ENCODE measurements around the gene TIMM44.
A peak's percentile ranks its signal among the peaks of the same experiment; 100 is the strongest.
"Not testable (repeated sequence)": the region's sequence is repeated elsewhere in the genome, so short reads cannot be mapped to it uniquely, and the experiment has no call there.

The TIMM44 gene

DNA sequence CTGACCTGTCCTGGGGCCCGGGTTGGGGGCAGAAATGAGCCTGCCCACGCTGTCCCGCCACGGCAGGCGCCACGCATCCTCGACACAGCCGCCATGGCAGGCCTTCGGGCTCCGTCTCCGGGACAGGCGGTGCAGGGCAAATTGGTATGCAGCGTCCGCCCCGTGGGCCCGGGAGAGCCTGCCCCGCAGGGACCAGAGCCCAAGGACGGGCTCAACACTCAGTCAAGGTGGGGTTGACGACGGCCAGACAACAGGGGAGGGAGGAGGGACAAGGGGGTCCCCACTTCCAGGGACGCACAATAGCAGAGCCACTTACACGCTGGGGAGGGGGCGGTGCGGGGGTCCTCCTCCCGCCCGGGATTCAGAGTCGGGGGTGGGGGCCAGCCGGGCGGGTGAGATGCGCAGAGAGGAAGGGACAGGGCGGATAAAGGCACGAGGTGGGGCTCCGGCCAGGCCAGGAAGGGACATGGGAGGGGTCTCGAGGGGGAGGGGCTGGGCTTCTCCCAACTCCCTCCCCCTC, 18.8 kb downstream of the TIMM44 start:
- in situ Hi-C loops (cut with HindIII; ENCODE audit: low pct_unique_long_range_greater_than_20kb, low sequenced_read_pairs), result no loop called here
- no peak for TF ChIP-seq JUND (IDR thresholded peaks at IDR 0.05; ENCODE audit: low read depth)
- no peak for DNase-seq (ENCODE audit: low read depth in 1 of 2, low spot score in 1 of 2)

DNA sequence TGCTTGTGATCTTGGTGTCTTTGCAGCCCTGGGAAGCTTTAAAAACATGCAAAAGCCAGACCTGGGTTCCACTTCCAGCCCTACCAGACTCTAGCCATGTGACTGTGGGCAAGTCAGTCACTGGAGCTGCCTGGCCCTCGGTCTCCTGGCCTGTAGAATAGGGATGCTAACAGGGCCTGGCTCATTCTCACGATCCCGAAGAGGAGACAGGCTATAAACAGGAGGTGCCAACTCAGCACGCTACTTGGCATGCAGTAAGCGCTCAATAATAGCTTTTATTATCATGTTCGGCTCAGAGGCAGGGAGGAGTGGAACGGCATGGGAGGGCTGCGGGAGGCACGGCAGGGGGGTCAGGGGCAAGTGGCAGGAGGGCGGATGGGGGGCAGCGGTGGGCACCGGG, 19.2 kb downstream of the TIMM44 start:
- in situ Hi-C loops (cut with HindIII; ENCODE audit: low pct_unique_long_range_greater_than_20kb, low sequenced_read_pairs), result no loop called here
- DNase-seq (ENCODE audit: low read depth in 1 of 2, low spot score in 1 of 2), result no peak
- no peak for TF ChIP-seq JUND (IDR thresholded peaks at IDR 0.05; ENCODE audit: low read depth)

DNA sequence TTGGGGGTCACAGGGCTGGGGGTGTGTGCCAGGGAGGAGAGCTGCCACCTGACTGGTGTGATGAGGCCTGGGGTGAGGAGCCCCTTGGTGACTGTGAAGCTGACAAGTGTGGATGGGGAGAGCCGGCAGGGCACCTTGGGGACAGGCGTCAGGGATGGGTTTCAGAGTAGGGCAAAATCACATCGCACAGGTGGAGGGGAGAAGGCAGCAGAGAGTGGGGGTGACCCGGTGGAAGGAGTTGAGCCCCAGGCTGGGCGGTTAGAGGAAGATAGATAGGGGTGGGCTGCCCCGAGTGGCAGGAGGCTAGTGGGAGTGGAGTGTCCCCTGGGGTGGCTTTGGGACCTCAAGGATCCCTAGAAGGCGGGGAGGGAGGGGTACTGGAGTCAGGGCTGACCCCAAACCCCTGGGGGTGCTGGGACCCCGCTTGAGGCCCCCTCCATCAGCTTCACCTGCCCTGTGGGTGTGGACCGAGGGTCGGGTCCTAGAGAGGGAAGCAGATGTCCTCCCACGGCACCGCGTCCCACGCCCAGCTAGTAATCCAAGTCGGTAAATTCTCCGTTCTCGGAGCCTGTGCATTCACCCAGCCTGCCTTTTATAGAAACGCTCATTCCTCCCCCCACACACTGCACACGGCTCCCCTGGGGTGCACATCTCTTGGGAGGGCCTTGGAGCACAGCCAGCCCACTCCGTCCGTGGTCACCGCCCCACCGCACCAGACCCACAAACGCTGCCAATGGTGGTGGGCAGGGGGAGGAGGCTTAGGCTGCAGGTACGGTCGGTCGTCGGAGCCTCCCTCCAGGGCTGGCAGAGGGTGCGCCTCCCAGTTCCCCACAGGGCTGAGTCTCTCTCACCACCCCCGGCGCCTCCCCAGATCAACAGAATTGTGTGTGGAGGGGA, 19.9 kb downstream of the TIMM44 start:
- in situ Hi-C loops (cut with HindIII; ENCODE audit: low pct_unique_long_range_greater_than_20kb, low sequenced_read_pairs), result no loop called here
- no peak for TF ChIP-seq JUND (IDR thresholded peaks at IDR 0.05; ENCODE audit: low read depth)

DNA sequence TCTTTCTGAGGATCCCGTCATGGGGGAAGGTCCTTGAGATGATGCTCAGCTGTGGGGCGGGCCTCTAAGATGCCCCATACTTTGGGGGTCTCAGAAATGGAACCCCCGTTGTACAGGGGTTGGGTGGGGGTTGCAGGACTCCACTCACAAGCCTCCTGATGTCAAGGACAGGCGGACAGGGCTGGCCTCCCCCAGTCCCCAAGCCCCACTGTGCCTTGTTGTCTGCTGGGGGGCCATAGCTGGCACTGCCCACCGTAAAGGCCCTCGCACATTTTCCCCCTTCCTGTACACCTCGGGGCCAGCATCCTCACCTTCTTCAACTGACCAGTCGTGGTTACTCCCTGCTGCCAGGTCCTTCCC, 20.6 kb downstream of the TIMM44 start:
- no peak for DNase-seq (ENCODE audit: low read depth in 1 of 2, low spot score in 1 of 2)
- TF ChIP-seq JUND (IDR thresholded peaks at IDR 0.05; ENCODE audit: low read depth), result no peak
- in situ Hi-C loops (cut with HindIII; ENCODE audit: low pct_unique_long_range_greater_than_20kb, low sequenced_read_pairs), result no loop called here

More for the DNA sequence above, 19.9 kb downstream of the TIMM44 start:
- no peak for DNase-seq (ENCODE audit: low read depth in 1 of 2, low spot score in 1 of 2)

DNA sequence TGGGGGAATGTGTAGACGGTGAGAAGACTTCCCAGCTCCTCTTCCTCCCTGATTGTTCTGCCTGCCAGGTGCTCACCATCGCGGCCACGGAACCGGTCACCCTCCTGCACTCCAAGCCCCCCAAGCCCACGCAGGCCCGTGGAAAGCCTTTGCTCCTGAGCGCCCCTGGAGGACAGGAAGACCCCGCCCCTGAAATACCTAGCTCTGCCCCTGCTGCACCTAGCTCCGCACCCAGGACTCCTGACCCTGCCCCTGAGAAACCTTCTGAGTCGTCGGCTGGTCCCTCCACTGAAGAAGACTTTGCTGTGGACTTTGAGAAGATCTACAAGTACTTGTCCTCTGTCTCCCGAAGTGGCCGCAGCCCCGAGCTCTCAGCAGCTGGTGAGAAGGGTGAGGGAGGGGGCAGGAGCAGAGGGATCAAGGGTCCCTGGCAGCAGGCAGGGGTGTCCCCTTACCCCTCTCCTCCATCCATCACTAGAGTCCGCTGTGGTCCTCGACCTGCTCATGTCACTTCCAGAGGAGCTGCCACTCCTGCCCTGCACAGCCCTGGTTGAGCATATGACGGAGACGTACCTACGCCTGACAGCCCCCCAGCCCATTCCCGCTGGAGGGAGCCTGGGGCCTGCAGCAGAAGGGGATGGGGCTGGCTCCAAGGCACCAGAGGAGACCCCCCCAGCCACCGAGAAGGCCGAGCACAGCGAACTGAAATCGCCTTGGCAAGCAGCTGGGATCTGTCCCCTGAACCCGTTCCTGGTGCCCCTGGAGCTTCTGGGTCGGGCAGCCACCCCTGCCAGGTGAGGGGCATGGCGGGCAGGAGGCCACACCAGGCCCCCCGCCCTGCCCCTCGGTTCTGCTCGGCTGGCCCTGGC, 21.3 kb downstream of the TIMM44 start:
- in situ Hi-C loops (cut with HindIII; ENCODE audit: low pct_unique_long_range_greater_than_20kb, low sequenced_read_pairs), result no loop called here
- DNase-seq (ENCODE audit: low read depth in 1 of 2, low spot score in 1 of 2), result no peak
- no peak for TF ChIP-seq JUND (IDR thresholded peaks at IDR 0.05; ENCODE audit: low read depth)

DNA sequence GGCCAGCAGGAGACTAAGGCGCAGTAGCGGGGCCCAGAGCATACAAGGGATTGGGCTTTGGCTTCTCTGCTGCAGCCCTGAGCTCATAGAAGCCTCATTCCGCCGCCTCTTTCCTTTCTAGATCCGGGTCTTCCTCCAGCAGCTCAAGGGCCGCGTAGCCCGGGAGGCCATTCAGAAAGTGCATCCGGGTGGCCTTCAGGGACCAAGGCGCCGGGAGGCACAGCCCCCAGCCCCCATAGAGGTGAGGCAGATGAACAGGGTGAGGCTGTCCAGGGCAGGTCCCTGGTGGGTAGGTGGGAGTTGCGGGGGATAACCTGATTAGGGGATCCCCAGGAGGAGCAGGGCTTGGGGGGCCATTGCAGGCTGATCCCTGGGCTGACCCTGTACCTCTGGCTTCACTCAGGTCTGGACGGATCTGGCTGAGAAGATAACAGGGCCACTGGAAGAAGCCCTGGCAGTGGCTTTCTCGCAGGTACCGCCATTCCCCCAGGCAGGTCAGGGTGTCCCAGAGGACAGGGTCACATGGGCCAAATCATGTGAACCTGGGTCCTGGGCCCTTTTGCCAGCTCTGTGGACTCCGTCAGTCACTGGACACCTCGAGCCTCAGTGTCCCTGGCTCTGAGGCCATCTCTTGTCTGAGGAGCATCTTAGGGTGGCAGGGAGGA, 22.0 kb downstream of the TIMM44 start:
- no peak for TF ChIP-seq JUND (IDR thresholded peaks at IDR 0.05; ENCODE audit: low read depth)
- in situ Hi-C loops (cut with HindIII; ENCODE audit: low pct_unique_long_range_greater_than_20kb, low sequenced_read_pairs), result no loop called here
- DNase-seq (ENCODE audit: low read depth in 1 of 2, low spot score in 1 of 2), result no peak

DNA sequence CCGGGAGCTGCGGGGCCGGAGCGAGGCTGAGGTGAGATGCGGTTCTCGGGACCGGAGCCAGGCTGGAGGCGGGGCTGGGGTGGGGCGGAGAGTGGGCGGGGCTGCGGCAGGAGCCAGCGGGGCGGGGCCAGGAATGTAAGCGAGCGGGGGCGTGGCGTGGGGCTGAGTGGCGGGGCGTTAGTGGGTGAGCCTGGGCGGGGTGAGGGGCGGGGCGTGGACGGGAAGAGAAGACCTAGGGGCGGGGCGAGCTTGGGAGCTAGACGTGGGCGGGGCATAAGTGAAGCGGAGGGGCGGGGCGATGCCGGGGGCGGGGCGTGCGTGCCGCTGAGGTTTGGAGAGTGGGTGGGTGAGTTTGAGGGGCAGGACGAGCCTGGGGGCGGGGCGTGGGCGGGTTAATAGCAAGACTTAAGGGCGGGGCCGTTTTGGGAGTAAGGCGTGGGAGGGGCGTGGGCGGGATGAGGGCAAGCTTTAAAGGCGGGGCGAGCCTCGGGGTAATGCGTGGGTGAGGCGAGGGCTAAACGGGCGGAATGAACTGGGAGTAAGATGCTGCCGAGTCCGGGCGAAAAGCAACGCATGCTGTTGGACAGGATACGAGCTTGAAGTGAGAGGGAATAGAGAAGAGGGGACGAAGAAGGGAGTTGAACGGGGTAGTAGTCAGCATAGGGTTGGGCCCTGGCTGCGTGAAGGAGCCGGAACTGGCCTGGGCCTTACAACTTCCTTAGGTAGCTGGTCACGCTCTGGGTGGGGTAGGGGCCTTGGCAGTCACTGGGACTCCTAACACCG, 22.8 kb downstream of the TIMM44 start:
- TF ChIP-seq JUND (IDR thresholded peaks at IDR 0.05; ENCODE audit: low read depth), result no peak
- peak; percentile 76 to 97 for DNase-seq (ENCODE audit: low read depth in 1 of 2, low spot score in 1 of 2)
- in situ Hi-C loops (cut with HindIII; ENCODE audit: low pct_unique_long_range_greater_than_20kb, low sequenced_read_pairs), result no loop called here

DNA sequence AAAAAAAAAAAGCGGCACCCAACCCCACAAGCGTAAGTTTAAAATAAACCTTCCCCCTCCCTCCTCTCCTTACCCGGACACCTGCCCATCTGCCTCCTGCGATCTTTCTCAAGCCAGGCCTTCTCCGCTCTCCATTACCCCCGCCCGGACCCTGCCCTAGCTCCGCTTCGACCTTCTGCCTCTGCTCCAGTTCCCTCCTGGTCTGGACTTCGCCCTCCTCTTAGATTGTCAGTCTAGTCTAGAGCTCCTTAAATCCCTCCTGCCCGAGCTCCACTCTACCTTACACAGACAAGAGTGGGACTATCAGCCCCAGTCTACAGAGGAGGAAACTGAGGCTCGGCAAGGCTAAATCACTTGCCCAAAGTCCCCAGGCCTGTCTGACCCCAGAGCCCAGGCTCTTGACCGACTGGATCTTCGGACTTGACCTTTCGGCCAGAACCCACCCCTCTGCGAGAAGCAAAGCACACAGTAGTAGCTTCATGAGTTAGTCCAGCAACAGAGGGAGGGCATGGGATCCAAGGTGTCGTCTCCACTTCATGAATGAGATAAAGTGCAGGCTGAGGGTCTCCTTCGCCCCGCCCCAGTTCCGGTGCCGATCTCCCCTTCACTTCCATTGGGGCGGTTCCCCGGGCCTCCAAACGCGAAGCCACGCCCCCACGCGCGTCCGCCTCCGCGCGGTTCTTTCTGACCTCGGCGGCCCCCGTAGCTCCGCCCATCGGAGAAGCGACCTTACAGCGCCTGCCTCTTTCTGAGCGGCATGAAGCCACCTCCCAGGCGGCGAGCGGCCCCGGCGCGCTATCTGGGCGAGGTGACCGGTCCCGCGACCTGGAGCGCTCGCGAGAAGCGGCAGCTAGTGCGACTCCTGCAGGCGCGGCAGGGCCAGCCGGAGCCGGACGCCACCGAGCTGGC, 23.6 kb downstream of the TIMM44 start, which contains the start of gene SNAPC2:
TSS of gene SNAPC2 (plus strand) at position 729 of the 909 bp plus-strand sequence. CDS start at position 758, 29 bp downstream.
- no peak for TF ChIP-seq JUND (IDR thresholded peaks at IDR 0.05; ENCODE audit: low read depth)
- DNase-seq (ENCODE audit: low read depth in 1 of 2, low spot score in 1 of 2), result peak; percentile 68 to 94
- in situ Hi-C loops (cut with HindIII; ENCODE audit: low pct_unique_long_range_greater_than_20kb, low sequenced_read_pairs), result no loop called here

DNA sequence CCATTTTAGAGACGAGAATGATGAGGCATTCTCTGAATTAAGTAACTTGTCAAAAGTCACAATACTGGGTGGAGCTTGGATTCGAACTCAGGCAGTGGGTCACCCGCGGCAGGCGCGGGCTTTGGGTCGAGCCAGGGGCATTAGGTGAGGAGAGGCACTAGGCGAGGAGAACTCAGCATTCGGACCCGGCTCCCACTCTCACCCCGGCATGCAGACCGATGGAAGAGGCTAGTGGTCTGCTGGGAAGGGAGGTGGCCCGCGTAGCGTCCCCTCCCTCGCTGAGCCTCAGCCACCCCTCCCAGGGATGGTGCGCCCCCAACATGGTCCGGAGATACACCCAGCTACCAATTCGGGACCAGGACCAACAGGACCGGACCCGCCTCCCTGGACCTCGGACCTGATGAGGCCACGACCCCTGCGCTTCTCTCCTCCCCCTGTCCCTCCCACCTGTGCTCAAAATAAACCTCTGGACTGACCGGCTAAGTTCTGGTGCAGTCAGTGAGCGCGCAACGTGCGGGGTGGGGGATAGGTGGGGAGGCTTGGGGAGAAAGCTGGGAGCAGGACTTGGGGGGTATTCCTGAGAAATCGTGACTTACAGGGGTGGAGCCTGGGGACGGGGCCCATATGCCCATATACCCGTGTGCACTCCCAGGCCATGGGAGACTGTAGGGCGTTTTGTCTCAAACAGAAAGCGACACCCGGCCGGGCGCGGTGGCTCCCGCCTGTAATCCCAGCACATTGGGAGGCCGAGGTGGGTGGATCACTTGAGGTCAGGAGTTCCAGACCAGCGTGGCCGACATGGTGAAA, 24.6 kb downstream of the TIMM44 start:
- no peak for DNase-seq (ENCODE audit: low read depth in 1 of 2, low spot score in 1 of 2)
- no peak for TF ChIP-seq JUND (IDR thresholded peaks at IDR 0.05; ENCODE audit: low read depth)
- in situ Hi-C loops (cut with HindIII; ENCODE audit: low pct_unique_long_range_greater_than_20kb, low sequenced_read_pairs), result no loop called here

DNA sequence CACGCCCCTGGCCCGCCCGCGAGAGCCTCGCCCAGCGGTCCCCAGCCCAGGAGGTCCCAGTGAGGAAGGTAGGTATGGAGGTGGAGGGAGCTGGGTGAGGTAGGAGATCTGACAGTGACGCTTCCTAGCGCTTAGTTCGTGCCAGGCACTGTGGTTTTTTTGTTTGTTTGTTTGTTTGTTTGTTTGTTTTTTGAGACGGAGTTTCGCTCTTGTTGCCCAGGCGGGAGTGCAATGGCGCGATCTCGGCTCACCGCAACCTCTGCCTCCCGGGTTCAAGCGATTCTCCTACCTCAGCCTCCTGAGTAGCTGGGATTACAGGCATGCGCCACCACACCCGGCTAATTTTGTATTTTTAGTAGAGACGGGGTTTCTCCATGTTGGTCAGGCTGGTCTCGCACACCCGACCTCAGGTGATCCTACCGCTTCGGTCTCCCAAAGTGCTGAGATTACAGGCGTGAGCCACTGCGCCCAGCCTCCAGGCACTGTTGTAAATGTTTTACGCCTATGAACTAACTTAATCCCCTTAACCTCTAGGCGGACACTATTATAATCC, 25.3 kb downstream of the TIMM44 start:
- DNase-seq (ENCODE audit: low read depth in 1 of 2, low spot score in 1 of 2); in situ Hi-C loops (cut with HindIII; ENCODE audit: low pct_unique_long_range_greater_than_20kb, low sequenced_read_pairs): not testable (repeated sequence)

Data from T47D (cell line).